UCSD-AML1 (cell line): Measurements from ENCODE around the gene C5.
A peak's percentile ranks its signal among the peaks of the same experiment; 100 is the strongest.

Source experiments
- DNase-seq: peaks from one replicate; lab custom pipeline; 2025; ENCODE audit not compliant: unreplicated experiment; lab: John Stamatoyannopoulos, UW

Gene C5

GRCh38 chr9:120926397-120926928 is 123.6 kb downstream of the C5 start, which contains the start of gene TRAF1:
Gene TRAF1 (minus strand): TSS chr9:120926796. CDS start chr9:120926075, 721 bp downstream.
- DNase-seq = no peak

DNA sequence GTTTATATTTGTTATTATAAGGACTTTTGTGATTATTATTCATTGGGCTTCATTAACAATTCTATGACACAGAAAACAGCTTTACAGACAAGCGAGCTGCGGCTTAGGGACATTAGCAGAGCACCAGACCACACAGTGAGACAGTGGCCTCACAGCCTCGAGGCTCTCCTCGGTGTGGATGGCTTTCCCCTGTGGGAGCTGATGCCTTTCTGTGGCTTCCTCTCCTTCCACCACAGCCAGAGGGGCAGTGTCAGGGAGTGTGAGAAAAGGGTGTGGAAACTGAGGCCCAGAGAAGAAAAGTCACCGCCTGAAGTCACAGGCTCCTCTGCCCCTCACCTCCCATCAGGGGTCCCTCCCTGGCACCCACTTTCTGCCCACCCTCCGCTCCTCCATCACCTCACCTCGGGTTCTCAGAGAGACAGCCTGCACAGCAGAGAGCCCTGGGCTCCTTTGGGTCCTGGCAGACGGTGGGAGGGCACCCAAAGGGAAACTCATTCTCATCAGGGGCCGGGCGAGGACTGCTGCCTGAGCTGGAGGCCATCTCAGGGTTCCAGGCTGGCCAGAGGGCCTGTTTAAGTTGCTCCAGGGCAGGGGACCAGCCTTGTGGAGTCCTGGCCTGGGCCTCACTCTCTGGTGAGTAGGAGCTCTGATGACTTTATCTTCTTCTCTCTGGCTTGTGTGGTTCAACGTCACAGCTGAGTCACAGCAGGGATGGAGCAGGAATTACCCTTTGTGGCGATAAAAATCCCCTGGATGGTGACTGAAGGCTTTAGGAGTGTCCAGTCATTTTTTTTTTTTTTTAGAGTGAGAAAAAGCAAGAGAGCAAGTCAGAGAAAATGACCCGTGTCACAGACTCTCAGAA is 124.3 kb downstream of the C5 start:
- DNase-seq = peak; percentile 35

DNA sequence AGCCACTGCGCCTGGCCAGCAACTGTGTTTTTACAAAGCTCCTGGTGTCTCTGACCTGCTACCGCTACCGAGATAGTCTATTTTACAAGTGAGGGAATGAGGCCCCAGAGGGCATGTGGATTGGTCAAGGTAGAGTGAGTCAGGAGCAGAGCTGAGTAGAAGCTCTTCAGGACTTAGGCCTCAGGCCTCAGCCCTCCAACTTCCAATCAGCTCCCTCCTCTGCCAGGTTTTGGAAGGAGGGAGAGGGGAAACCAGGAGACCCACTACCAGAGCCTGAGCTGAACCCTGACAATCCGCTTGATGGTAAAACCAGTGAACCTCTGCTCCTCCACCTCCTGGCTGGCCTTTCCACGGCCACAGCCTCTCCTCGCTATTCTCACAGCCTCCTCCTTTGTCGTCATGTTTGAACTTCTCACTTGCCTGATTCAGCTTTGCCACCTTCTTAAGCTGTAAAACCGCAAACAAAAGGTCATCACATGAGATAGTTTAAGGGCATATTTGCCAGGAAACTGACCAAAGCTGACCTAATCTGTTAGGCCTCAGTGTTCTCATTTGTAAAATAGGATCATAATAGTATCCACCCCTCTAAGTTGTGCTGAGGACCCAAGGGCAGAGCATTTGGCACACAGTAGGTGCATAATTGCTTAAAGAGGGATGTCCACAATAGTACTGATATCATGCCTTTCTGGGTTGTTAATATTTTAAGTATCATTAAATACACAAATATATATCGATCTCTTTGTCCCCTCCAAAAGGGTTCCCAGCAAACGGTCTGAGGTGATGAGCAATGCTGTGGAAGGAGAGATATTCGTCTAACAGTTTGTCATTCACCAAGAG is 125.2 kb downstream of the C5 start:
- no peak for DNase-seq

DNA sequence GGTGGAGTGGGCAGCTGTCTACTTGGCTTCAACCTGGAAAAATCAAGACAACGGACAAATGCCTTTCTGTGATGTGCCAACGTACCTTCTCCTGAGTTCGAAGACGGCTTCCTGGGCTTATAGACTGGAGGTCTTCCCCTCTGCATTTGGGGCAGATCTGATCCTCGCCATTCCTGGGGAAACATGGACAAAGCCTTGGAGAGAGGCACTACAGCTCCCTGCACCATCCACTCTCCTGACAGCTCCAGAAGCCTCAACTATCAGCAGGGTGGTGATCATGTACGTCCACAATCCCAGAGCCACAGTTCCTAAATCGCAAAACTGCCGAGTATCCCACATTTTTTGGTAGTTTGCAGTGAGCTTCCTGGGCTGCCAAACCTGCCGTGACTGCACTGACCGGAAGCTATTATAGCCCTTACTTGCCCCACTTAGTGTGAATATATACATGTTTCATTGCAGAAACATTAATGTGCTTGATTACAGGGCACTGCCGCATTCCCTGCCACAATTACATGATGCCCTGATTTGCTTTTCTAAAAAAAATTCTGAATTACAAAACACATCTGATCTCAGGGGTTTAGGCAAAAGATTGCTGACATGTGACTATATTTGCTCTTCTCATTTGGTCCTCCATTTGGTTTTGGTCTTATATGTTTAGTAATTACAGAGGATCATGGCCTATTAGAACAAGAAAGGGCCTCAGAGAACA is 126.3 kb downstream of the C5 start:
- DNase-seq = no peak

- no peak for DNase-seq
Measured at GRCh38 chr9:120922404-120923195, 127.5 kb downstream of the C5 start.

DNA sequence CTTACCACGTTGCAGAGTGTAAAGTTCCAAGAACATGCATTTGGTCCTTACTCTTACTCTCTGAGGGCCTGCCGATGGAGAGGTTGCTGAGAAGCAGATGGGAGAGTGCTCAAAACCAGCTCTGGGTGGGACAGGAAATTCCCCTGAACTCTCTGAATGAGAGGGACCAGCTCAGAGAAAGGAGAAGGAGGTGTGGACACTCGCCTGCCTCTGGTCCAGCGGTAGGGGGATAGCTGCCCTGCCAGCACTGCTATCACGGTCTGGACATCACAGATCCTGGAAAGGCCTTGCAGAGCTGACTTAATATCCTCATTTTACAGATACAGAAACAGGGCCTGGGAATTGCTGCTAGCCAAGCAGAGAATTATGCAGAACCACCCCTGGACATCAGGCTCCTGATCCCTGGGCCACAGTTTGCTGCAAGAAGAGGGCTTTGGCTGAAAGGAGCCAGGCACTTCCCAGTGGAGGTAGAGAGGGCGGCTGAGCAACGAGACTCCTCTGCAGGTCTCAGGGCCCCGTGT is 128.4 kb downstream of the C5 start:
- DNase-seq = no peak

DNA sequence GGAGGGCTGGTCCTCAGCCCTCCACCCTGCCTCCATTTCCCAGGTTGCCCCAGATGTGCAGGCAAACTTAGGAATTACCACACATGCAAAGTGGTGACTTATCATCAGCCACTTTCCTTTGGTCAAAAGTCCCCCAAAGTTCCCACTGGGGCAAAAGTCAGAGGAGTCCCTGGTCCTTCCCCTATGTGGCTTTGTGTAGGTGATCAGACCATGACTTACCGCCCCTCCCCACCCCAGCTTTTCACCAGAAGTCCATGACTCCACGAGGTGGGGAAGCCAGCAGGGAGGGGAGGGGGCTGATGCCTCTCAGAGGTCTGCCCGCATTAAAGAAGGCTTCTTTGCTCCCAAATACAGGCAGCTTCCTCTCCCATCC is 129.3 kb downstream of the C5 start:
- no peak for DNase-seq

- no peak for DNase-seq
Measured at GRCh38 chr9:120919843-120920805, 130.0 kb downstream of the C5 start.

GRCh38 chr9:120918931-120919842 is 130.9 kb downstream of the C5 start:
- DNase-seq = no peak

DNA sequence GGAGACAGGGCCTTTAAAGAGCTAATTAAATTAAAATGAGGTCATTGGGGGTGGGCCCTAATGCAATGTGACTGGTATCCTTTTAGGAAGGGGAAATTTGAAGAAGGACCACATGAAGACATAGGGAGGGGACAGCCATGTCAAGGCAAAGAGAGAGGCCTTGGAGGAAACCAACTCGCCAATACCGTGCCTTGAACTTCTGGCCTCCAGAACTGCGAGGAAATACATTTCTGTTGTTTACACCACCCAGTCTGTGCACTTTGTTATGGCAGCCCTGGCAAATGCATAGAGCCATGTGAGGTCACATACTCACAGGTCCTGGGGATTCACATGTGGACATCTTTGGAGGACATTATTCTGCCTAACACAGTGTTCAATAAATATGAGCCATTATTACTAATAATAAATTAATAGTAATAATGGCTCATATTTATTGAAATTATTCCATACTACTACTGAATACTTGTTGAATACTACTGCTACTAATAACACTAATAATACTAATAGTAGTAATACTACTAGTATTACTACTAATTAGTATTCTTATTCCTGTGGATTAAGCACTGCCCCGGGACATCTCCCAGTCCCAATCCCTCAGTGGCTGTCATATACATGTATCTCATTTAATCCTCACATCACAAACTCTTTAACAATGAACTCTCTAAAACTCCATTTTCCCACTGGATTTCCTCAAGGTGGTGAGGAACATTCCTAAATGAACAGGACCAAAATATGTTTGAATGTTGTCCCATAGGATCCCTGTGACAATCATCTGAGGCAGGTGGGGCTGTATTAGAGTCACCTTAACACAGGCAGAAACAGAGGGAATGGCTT is 131.9 kb downstream of the C5 start:
- DNase-seq = no peak

DNA sequence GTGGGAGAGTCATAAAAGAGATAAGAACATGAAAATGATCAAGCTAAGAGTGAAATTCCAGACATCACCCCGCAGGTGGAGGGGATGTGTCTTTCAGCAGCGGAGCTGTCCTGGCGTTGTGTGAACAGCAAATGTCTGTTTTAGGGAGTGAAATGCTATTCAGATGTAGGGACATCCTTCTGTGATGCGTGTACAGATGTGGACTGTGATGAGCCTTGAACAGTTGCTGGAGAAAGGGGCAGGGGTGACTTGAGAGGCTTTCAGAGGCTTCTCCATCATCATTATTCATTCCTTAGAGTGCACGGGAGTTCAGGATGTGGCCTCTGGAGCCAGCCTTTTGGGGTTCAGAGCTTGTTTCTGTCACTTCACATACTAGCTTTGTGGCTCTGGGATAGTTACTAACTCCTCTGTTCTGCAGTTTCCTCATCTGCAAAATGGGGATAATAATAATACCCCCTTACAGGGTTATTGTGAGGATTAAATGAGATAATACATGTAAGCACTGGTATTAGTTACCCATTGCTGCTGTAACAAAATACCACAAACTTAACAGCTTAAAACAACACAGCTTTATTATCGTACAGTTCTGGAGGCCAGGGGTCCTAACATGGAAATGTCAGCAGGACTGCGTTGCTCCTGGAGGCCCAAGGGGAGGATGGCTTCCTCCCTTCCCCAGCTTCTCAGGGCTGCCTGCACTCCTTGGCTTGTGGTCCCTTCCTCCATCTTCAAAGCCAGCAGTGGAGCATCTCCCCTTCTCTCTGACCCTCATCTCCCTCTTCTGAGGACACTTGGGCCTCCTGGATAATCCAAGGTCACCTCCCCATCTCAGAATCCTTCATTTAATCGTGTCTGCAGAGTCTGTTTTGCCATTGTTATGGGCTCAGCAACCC is 132.8 kb downstream of the C5 start:
- DNase-seq = no peak

- no peak for DNase-seq
Measured at GRCh38 chr9:120916588-120916987, 133.5 kb downstream of the C5 start.

DNA sequence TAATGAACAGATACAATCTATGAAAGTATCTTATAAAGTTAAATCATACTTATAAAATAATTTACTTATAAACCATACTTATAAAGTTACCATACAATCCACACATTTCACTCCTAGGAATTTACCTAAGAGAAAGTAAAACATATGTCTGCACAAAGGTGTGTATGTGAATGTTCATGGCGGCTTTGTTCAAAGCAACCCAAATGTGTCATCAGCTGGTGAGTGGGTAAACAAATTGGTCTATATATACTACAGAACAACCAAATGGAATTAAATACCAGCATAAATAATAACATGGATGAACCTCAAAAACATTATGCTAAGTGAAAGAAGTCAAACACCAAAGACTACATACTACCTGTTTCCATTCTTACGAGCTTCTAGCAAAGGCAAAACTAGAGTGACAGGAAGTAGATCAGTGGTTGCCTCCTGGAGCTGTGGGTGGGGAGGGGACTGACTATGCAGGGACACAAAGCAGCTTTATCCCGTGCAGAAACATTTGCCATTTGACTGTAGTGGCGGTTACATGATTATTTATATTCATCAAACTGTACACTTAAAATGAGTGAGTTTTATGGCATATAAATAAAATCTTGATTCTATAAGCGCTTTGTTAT is 134.1 kb downstream of the C5 start:
- DNase-seq = no peak

DNA sequence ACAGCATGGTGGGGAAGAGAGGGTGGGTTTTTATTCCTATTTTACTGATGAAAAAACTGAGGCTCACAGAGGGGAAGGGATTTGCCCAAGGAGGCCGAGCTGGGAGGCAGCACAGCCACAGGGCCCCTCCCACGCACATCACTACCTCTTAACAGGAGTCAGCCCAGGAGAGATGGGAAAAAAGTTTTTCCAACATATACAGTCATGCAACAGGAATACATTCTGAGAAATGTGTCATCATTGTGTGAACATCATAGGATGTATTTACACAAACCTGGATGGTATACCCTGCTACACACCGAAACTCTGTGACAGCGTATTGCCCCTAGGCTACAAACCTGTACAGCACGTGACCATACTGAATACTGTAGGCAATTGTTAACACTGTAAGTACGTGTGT is 135.1 kb downstream of the C5 start:
- DNase-seq = no peak

DNA sequence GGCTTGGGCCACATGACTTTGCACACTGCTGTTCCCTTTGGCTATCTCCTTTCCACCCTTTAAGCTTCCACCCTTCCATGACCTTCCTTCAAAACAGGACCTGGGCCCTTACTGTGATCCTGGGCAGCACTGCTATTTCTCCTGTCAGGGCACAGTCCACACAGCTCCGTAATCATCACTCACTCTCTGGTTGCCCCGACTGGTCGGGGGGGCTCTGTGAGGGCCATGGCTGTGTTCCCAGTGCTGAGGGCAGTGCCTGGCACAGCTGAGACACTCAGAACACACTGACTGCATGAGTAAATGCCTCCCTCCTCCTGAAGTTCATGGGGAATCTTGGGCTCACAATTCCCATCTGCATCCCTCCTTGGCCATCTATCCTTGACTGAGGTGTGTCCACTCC is 135.7 kb downstream of the C5 start:
- DNase-seq = no peak
